Skeletal muscle cell (primary cell): ENCODE results near the gene DNAJC3.
A peak's percentile ranks its signal among the peaks of the same experiment; 100 is the strongest.
"Not testable (repeated sequence)": the region's sequence is repeated elsewhere in the genome, so short reads cannot be mapped to it uniquely, and the experiment has no call there.

Experiments
- DNase-seq: peaks from one replicate; pipeline ENCODE4 v3.0.0-alpha.2; 2010; ENCODE audit warnings: low read depth
- H3K4me3 ChIP-seq: 2 replicates; pipeline ENCODE4 v1.5.1; 2011; ENCODE audit warnings: low read depth, mild to moderate bottlenecking, control low read depth, low read length, moderate library complexity

DNAJC3 gene

GRCh38 chr13:95708811-95709500 is 32.0 kb downstream of the DNAJC3 start:
- no peak for DNase-seq
- H3K4me3 ChIP-seq = no peak overlapping the region

- H3K4me3 ChIP-seq = no peak overlapping the region
- DNase-seq = peak; percentile 46
Observed at GRCh38 chr13:95710313-95710712, 33.4 kb downstream of the DNAJC3 start.

GRCh38 chr13:95712846-95713245 is 35.9 kb downstream of the DNAJC3 start:
- H3K4me3 ChIP-seq, DNase-seq: not testable (repeated sequence)

- DNase-seq = no peak
- H3K4me3 ChIP-seq = no peak overlapping the region
Observed at GRCh38 chr13:95713651-95714050, 36.7 kb downstream of the DNAJC3 start.

GRCh38 chr13:95714142-95714832 is 37.3 kb downstream of the DNAJC3 start:
- no peak overlapping the region for H3K4me3 ChIP-seq
- DNase-seq = peak; percentile 53

GRCh38 chr13:95716231-95716630 is 39.3 kb downstream of the DNAJC3 start:
- DNase-seq = no peak
- H3K4me3 ChIP-seq = no peak overlapping the region

GRCh38 chr13:95722241-95722640 is 45.3 kb downstream of the DNAJC3 start:
- no peak overlapping the region for H3K4me3 ChIP-seq
- DNase-seq = no peak

- DNase-seq = no peak
Observed at GRCh38 chr13:95723438-95723837, 46.5 kb downstream of the DNAJC3 start.

GRCh38 chr13:95724252-95724651 is 47.3 kb downstream of the DNAJC3 start:
- no peak for DNase-seq
- H3K4me3 ChIP-seq = no peak overlapping the region

More at GRCh38 chr13:95723438-95723837, 46.5 kb downstream of the DNAJC3 start:
- H3K4me3 ChIP-seq = no peak overlapping the region

- no peak for DNase-seq
- no peak overlapping the region for H3K4me3 ChIP-seq
Observed at GRCh38 chr13:95726876-95727275, 49.9 kb downstream of the DNAJC3 start.

- H3K4me3 ChIP-seq = no peak overlapping the region
Observed at GRCh38 chr13:95728957-95729356, 52.0 kb downstream of the DNAJC3 start.

GRCh38 chr13:95734124-95734523 is 57.2 kb downstream of the DNAJC3 start:
- no peak for DNase-seq

More at GRCh38 chr13:95728957-95729356, 52.0 kb downstream of the DNAJC3 start:
- no peak for DNase-seq

GRCh38 chr13:95740071-95740978 is 63.4 kb downstream of the DNAJC3 start:
- not testable (repeated sequence) for H3K4me3 ChIP-seq

More at GRCh38 chr13:95734124-95734523, 57.2 kb downstream of the DNAJC3 start:
- no peak overlapping the region for H3K4me3 ChIP-seq

GRCh38 chr13:95740979-95741320 is 64.0 kb downstream of the DNAJC3 start:
- DNase-seq = no peak
- H3K4me3 ChIP-seq = no peak overlapping the region

More at GRCh38 chr13:95740071-95740978, 63.4 kb downstream of the DNAJC3 start:
- DNase-seq = not testable (repeated sequence)

- DNase-seq = no peak
Observed at GRCh38 chr13:95741584-95742563, 64.9 kb downstream of the DNAJC3 start.

GRCh38 chr13:95743192-95743591 is 66.3 kb downstream of the DNAJC3 start:
- no peak for DNase-seq
- no peak overlapping the region for H3K4me3 ChIP-seq

More at GRCh38 chr13:95741584-95742563, 64.9 kb downstream of the DNAJC3 start:
- no peak overlapping the region for H3K4me3 ChIP-seq

- no peak for DNase-seq
- H3K4me3 ChIP-seq = no peak overlapping the region
Observed at GRCh38 chr13:95745289-95745688, 68.3 kb downstream of the DNAJC3 start.

GRCh38 chr13:95745752-95746151 is 68.8 kb downstream of the DNAJC3 start:
- no peak overlapping the region for H3K4me3 ChIP-seq
- DNase-seq = no peak

- DNase-seq = no peak
- H3K4me3 ChIP-seq = no peak overlapping the region
Observed at GRCh38 chr13:95749545-95749944, 72.6 kb downstream of the DNAJC3 start.
